ENCODE results near the gene NSD1.

- TF ChIP-seq POLR2A (IDR thresholded peaks at IDR 0.05) (no peak), CTCF (IDR thresholded peaks at IDR 0.05 in 4 of 5, conservative IDR thresholded peaks at IDR 0.05 in 1 of 5) (no peak)
Measured at GRCh38 chr5:177087398-177088005, 46.1 kb upstream of the NSD1 start.

Measured in gastrocnemius medialis (tissue), 4 donors.